HG02623 (cell line): Measurements from ENCODE around the gene ICA1L.

Experiments
- ATAC-seq: cut with Tn5 transposase; IDR thresholded peaks from one replicate; pipeline ENCODE4 v1.9.1; 2021; ENCODE audit warnings: moderate library complexity; ENCODE audit not compliant: unreplicated experiment

ICA1L gene

GRCh38 chr2:202750763-202751427, 120.7 kb downstream of the ICA1L start:
- no peak for ATAC-seq

GRCh38 chr2:202749477-202749876, 122.1 kb downstream of the ICA1L start:
- ATAC-seq = no peak

GRCh38 chr2:202743613-202744012, 128.0 kb downstream of the ICA1L start:
- no peak for ATAC-seq

- ATAC-seq = no peak
These were observed 134.7 kb downstream of the ICA1L start for GRCh38 chr2:202736826-202737225.

GRCh38 chr2:202726070-202726469, 145.5 kb downstream of the ICA1L start:
- ATAC-seq = no peak

GRCh38 chr2:202723746-202724145, 147.8 kb downstream of the ICA1L start:
- ATAC-seq = no peak
